Mucosa of gallbladder (tissue), 1 donor: ENCODE measurements around the gene RTKN2. TPM values are rescaled to one million over a fixed set of nuclear protein-coding genes. Genes with fewer than 3 reads are reported as not detected.
A peak's percentile ranks its signal among the peaks of the same experiment; 100 is the strongest.
"Not testable (repeated sequence)": the region's sequence is repeated elsewhere in the genome, so short reads cannot be mapped to it uniquely, and the experiment has no call there.

Experiments used
- DNase-seq: peaks from one replicate; pipeline ENCODE4 v3.0.0-alpha.2; 2020; ENCODE audit warnings: low spot score
- total RNA-seq: library from RNA; stranded (reverse); gene quantifications from one replicate; pipeline ENCODE4 v1.2.1, GENCODE V29; 2021
- donor health status: DM: no; HTN: no; CAD: no.

The RTKN2 gene
- total RNA-seq, 1 donor from 2014 or later = 0.26 TPM

GRCh38 chr10:62259998-62260397 is 8.6 kb downstream of the RTKN2 start:
- DNase-seq = no peak

DNA sequence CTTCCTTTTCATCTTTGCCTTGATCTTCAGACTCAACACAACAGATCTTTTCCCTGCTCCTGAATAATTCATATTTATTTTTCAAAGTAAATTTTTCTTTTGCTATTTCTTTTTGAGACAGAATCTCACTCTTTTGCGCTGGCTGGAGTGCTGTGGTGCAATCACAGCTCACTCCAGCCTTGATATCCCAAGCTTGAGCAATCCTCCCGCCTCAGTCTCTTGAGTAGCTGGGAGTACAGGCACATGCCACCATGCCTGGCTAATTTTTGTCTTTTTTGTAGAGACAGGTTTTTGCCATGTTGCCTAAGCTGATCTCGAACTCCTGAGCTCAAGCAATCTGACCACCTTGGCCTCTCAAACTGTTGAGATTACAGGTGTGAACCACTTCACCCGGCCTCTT is 9.2 kb downstream of the RTKN2 start:
- no peak for DNase-seq

DNA sequence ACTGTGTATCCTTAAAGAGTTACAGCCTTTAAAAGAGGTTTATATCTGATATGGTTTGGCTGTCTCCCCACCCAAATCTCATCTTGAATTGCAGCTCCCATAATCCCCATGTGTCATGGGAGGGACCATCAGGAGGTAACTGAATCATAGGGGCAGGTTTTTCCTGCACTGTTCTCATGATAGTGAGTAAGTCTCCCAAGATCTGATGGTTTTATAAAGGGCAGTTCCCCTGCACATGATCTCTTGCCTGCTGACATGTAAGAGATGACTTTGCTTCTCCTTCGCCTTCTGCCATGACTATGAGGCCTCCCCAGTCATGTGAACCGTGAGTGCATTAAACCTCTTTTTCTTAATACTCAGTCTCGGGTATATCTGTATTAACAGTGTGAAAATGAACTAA is 9.7 kb downstream of the RTKN2 start:
- no peak for DNase-seq

DNA sequence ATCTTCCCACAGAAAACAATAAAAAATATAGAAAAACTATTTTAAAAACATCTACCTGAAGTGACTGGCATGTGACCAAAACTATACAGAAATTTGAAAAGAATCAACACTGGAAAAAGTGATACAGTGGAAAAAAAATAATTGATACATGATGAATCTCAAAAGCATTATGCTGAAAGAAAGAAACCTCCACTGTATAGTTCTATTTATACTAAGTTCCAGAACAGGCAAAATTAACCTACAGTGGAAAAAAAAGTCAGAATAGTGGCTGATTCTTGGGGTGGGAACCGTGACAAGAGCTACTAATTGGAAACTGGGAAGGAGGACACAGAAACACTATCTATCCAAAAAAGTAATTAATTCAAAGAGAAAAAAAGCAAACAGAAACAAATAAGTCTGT is 14.9 kb downstream of the RTKN2 start:
- DNase-seq = no peak

GRCh38 chr10:62252051-62252450 is 16.6 kb downstream of the RTKN2 start:
- no peak for DNase-seq

DNA sequence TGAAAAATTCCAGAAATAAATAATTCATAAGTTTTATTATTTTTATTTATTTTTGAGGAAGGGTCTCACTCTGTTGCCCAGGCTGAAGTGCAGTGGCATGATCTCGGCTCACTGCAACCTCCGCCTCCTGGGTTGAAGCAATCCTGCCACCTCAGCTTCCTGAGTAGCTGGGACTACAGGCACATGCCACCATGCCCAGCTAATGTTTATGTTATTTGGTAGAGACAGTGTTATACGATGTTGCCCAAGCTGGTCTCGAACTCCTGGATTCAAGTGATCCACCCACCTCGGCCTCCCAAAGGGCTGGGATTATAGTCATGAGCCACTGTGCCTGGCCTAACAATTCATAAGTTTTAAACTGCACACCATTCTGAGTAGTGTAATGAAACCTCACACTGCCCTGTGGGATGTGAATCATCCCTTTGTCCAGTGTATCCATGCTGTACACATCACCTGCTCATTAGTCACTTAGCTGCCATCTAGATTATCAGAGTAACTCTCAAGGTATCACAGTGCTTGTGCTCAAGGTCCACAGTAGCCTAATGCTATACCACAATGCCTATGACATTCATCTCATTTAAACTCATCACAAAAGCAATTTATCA is 17.9 kb downstream of the RTKN2 start:
- DNase-seq = no peak

GRCh38 chr10:62249957-62250356 is 18.7 kb downstream of the RTKN2 start:
- no peak for DNase-seq

DNA sequence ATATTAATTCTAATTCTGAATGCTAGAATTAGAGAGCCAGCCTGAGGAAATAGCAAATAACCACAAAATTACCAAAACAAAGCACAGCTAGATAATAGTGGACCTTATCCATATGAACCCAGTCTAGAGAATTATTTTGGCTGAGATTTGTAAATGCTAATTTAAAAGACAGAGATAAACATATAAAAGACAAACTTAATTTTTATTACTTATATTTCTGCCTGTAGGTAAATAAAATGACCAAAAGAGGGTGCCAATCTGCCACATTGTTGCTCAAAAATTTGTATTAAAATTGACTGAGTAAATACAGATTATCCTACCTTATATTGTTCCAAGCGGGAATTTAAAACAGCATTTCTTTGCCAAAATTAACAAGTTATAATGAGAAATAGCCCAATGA is 20.2 kb downstream of the RTKN2 start:
- DNase-seq = no peak

DNA sequence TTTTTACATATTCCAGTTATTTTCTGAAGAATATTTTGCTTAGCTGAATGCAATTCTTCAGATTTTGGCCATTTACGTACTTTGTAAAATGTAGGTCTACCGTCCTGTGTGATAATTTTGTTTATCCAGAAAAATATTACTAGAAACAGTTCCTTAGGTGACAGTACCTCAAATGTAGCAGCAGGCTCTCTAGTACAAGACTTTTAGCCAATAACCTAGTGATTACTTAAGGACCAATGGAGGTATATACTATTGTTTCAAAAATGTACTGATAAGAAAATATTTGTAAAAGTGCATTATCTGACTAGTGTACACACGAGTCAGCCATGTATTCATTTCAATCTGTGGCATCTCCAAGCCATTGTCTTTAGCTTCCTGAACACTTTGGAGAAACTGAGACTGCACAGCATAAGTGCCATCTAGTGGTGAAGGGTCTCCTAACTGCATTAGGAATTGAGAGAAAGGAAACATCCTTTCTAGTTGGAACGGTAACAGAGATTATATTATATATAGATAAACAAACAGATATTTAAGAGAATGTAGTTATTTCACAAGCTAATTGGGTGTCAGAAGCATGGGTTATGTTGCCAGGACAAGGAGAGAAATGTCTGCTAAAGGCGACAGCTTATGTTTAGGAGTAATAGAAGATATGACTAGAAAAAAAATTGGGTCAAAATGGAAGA is 23.7 kb downstream of the RTKN2 start:
- DNase-seq = peak; percentile 66

DNA sequence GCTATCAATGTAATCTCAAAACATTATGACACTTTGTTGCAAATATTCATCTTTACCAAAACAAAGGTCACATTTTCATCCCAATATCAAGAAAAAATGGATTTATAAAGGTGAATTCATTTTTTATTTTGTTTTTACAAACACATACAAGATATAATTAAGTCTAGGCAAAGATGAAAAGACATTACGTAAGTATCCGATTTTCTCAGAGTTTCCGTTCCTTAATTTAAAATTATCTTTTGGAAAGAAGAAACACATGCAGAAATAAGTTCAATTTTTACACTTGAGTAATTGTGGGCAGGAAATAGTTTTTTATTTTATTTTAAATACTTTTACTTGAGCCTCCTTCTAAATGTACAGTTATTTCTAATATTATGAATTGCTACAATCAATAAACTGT is 24.6 kb downstream of the RTKN2 start:
- no peak for DNase-seq

DNA sequence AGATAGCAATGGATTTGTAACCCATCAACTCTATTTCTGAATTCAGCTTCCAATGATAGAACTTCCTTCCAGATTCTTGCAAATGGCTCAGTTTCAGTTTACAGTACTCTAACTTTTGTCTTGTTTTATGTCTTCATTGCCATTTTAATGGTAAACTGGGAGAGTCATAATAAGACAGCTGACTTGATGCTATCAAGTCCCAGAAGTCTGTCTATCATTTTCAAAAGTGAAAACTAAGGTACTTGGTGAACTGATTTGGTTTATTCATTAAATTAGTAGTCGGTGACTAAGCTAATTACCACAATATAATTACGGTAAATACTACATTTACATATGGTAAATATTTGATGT is 25.0 kb downstream of the RTKN2 start:
- no peak for DNase-seq

GRCh38 chr10:62242965-62243646 is 25.5 kb downstream of the RTKN2 start:
- DNase-seq = peak; percentile 20

- DNase-seq = not testable (repeated sequence)
Observed at GRCh38 chr10:62241521-62241920, 27.1 kb downstream of the RTKN2 start.

GRCh38 chr10:62239994-62240393 is 28.6 kb downstream of the RTKN2 start:
- DNase-seq = no peak

- no peak for DNase-seq
Observed at GRCh38 chr10:62238880-62239279, 29.8 kb downstream of the RTKN2 start.

GRCh38 chr10:62237966-62238365 is 30.7 kb downstream of the RTKN2 start:
- DNase-seq = no peak

- no peak for DNase-seq
Observed at GRCh38 chr10:62237506-62237905, 31.1 kb downstream of the RTKN2 start.

DNA sequence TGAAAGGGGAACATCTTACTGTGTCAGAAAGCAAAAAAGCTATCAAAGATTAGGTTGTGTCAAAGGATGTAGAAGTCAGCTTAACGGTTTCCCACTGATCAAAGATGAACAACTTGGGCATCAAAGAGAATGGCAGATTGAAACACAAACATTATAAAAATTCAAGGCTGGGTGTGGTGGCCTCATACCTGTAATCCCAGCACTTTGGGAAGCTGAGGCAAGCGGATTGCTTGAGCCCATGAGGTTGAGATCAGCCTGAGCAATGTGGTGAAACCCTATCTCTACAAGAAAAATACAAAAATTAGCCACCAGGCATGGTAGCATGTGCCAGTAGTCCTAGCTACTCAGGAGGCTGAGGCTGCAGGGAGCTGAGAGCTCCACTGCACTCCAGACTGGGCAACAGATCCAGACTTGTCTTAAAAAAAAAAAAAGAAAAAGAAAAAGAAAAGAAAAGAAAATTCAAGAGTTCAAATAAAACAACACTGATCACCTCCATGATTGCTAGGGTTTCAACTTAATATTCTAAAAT is 34.5 kb downstream of the RTKN2 start:
- no peak for DNase-seq

DNA sequence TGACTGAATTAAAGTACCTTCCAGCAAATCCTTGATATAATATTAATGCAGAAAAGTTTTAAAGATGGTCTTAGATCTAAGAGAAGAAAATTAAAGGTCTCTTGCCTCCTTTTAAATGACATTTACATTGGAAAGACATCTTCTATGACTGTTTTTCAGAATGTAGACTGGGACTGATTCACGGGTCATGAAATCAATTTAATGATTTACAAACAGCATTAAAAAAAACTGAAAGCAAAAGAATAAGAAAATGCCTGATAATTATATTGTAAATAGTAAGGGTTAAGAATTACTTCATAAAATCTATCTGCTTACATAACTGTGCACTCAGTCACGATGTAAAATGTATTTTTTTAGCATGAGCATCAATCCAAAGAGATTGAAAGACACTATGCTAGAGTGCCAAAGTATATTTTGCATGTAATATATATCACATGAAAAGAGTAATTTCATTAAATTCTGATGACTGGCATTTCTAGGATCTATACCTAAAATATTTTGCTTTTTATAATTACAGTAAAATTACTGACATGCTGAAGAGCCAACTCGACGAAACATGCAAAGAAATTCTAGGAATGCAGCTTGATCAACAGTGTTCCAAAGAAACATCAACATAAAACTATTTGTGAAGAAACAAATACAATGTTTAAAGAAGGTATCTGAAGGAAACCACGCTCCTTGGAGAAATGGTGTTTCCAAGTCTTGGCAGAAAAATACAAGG is 35.1 kb downstream of the RTKN2 start:
- no peak for DNase-seq

GRCh38 chr10:62231805-62232204 is 36.8 kb downstream of the RTKN2 start:
- no peak for DNase-seq

- DNase-seq = no peak
Observed at GRCh38 chr10:62231371-62231770, 37.3 kb downstream of the RTKN2 start.

GRCh38 chr10:62230344-62231121 is 38.1 kb downstream of the RTKN2 start:
- DNase-seq = no peak
